Dendritic cell treated with granulocyte-macrophage colony-stimulating factor and Interleukin-4, amounts not matched to agents 40 ng/mL and 50 ng/mL, for 4 days (primary cell): ENCODE results near the gene PHACTR1.

Experiments used
- H3K27ac Mint-ChIP-seq: one replicate; pipeline ENCODE4 v1.8.0; 2022; ENCODE audit warnings: mild to moderate bottlenecking, mixed read lengths
- H3K27me3 Mint-ChIP-seq: one replicate; pipeline ENCODE4 v1.8.0; 2022; ENCODE audit warnings: mild to moderate bottlenecking, mixed read lengths
- H3K36me3 Mint-ChIP-seq: one replicate; pipeline ENCODE4 v1.8.0; 2022; ENCODE audit warnings: low read depth, mixed read lengths
- H3K4me1 Mint-ChIP-seq: one replicate; pipeline ENCODE4 v1.8.0; 2022; ENCODE audit warnings: low read depth, mixed read lengths
- H3K4me3 Mint-ChIP-seq: one replicate; pipeline ENCODE4 v1.8.0; 2022; ENCODE audit warnings: mild to moderate bottlenecking, moderate library complexity, mixed read lengths
- H3K9me3 Mint-ChIP-seq: one replicate; pipeline ENCODE4 v1.8.0; 2022; ENCODE audit warnings: mixed read lengths
- intact Hi-C: fragments of 100-400 bp; cut with micrococcal nuclease; formaldehyde crosslinking; loops from one replicate; pipeline ENCODE4 v1.15.0; 2022

PHACTR1 gene

DNA sequence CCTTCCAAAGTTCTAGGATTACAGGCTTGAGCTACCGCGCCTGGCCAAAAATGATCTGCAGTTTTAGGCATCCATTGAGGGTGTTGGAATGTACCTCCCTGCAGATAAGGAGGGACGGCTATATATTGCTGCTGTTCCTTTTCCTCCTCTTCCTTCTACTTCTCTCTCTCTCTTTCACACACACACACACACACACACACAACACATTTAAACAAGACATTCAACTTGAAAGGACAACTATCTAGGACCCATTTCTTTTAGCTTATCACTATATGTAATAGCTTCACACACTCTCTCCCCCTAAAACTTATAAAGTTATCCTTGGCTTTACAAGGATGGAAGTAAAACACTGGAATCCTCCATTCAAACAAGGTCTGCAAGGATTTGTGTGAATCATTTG lies 260.6 kb downstream of the PHACTR1 start:
- Mint-ChIP-seq H3K4me3 (no peak overlapping the region), H3K36me3 (peaks cover 5% of the 10 kb centered on the region), H3K9me3 (peaks cover 11% of the 10 kb centered on the region), H3K4me1 (peaks cover 21% of the 10 kb centered on the region), H3K27me3 (no peaks in the 10 kb centered on the region), H3K27ac (no peak overlapping the region)
- intact Hi-C loops, result no loop called here

DNA sequence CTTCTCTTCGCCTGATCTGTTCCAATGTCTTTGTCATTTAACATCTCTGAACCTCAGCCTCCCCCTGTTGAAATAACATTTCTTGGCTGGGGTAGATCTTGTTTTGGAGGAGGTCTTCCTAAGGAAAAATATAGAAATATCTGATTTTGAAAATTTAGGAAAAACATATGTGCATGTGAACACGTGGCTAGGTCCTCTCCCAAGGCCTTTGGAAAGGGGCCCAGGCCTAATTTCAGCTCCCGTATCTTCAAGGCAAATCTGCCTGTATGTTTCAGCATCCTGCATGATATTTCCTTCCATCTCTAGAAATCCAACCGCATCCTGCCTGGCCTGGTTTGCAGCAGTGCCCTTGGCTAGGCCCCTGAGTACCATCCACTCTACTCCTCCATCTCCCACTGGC lies 261.2 kb downstream of the PHACTR1 start:
- peaks cover 21% of the 10 kb centered on the region for H3K4me1 Mint-ChIP-seq
- H3K27me3 Mint-ChIP-seq, result no peaks in the 10 kb centered on the region
- no peak overlapping the region for H3K27ac Mint-ChIP-seq
- H3K36me3 Mint-ChIP-seq, result peaks cover 7% of the 10 kb centered on the region
- peaks cover 13% of the 10 kb centered on the region for H3K9me3 Mint-ChIP-seq
- intact Hi-C loops, result no loop called here
- no peak overlapping the region for H3K4me3 Mint-ChIP-seq

DNA sequence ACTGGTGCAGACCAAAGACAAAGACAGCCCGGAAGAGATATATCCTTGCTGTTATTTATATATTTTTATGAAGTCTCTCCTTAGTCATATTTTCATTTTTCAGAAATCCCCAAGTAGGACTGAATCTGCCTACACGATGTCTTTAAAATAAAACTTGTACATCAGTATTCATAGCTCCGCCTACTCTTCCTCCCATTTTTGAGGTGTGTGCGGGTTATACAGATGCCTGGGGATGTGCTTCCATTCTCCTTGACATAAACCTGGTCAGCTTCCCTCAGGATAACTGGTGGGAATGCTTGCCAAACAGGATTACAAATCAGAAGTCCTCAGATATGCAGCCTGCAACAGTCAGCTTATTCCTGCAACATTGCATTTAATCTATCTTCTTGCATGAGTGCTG lies 264.2 kb downstream of the PHACTR1 start:
- H3K36me3 Mint-ChIP-seq, result peaks cover 7% of the 10 kb centered on the region
- intact Hi-C loops, result no loop called here

DNA sequence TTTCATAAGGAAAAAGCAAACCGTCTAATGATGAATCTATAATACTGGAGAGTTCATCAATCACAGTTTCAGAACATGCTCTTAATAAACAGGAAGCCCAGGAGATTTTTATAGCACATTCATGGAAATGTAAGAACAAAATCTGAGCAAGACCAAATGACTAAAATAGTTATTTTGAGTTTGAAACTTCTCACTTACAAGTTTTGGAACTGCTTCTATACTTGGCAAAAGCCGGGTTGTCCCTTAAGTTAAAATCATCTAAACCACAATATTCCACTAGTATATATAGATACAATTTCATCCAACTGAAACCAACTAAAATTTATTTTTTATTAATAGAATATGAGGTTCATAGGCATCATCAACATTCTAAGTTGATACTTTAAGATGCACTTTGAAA lies 268.2 kb downstream of the PHACTR1 start:
- Mint-ChIP-seq H3K4me3 (no peak overlapping the region), H3K9me3 (peaks cover 21% of the 10 kb centered on the region), H3K27me3 (no peaks in the 10 kb centered on the region), H3K27ac (no peak overlapping the region), H3K4me1 (no peaks in the 10 kb centered on the region), H3K36me3 (peaks cover 7% of the 10 kb centered on the region)
- intact Hi-C loops, result no loop called here

More for the DNA sequence above, 264.2 kb downstream of the PHACTR1 start:
- Mint-ChIP-seq H3K27me3 (no peaks in the 10 kb centered on the region), H3K9me3 (peaks cover 21% of the 10 kb centered on the region), H3K4me3 (no peak overlapping the region), H3K4me1 (peaks cover 5% of the 10 kb centered on the region), H3K27ac (no peak overlapping the region)

DNA sequence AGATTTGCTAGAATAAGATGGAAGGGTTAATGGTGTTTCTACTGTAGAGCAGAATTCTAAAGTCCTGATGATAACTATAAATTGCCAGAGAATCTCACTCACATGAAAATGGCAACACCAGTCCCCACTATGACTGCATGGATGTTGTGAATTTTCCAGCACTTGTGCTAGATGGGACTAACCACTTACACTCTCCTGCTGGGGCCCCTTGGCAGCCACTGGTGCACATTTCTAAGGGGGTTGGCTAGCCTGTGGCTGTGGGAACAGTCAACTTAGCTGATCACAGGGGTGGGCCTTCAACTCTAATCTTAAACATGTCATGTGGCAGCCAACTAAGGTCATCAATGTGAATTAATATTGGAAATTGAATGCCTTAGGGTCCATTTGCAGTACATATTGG lies 271.2 kb downstream of the PHACTR1 start:
- peaks cover 8% of the 10 kb centered on the region for H3K9me3 Mint-ChIP-seq
- H3K36me3 Mint-ChIP-seq, result no peaks in the 10 kb centered on the region

DNA sequence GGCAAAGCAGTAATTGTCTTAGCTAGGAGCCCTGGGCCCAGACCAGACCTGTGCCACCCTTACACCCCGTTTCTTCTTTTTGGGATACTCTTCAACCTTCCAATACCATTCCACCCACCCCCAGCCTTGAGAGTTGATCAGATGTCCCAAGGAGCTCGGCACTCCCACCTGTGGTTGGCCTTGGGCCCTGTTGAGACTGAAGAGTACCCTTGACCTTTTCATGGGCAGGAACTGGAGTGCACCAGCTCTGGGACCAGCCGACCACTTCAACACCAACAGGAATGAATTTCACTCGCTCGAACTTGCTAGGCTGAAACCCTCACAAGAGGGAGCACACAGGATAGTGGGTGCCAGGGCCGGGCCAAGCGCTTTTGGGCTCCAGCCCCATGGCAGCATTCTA lies 273.6 kb downstream of the PHACTR1 start:
- peak overlapping the region; percentile 7 for H3K27ac Mint-ChIP-seq
- peaks cover 16% of the 10 kb centered on the region for H3K4me1 Mint-ChIP-seq
- H3K9me3 Mint-ChIP-seq, result no peaks in the 10 kb centered on the region
- no peak overlapping the region for H3K4me3 Mint-ChIP-seq
- intact Hi-C loops, result no loop called here
- no peaks in the 10 kb centered on the region for H3K36me3 Mint-ChIP-seq
- no peaks in the 10 kb centered on the region for H3K27me3 Mint-ChIP-seq

More for the DNA sequence above, 271.2 kb downstream of the PHACTR1 start:
- Mint-ChIP-seq H3K27ac (no peak overlapping the region), H3K4me1 (peaks cover 16% of the 10 kb centered on the region), H3K4me3 (no peak overlapping the region), H3K27me3 (no peaks in the 10 kb centered on the region)
- intact Hi-C loops, result no loop called here

DNA sequence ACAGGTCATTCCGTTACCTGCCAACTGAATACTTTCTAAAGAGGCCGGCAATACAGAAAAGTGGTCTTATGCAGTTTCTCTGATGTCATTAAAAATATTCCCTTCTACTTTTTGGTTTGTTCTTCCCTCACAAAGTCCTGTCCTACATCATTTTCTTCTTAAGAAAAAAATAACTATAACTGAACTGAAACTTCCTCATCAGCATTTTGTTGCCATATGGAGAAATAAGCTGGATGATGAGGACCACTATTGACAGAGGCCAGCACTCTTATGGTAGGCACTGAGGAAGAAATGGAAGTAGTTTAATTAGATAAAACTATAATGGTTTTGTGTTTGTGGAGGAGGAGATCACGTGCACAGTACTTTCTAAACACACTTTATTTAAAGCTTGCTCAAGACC lies 274.9 kb downstream of the PHACTR1 start:
- peaks cover 16% of the 10 kb centered on the region for H3K4me1 Mint-ChIP-seq
- H3K9me3 Mint-ChIP-seq, result no peaks in the 10 kb centered on the region
- H3K4me3 Mint-ChIP-seq, result no peak overlapping the region
- H3K27ac Mint-ChIP-seq, result no peak overlapping the region
- no peaks in the 10 kb centered on the region for H3K27me3 Mint-ChIP-seq
- no peaks in the 10 kb centered on the region for H3K36me3 Mint-ChIP-seq
- intact Hi-C loops, result no loop called here

DNA sequence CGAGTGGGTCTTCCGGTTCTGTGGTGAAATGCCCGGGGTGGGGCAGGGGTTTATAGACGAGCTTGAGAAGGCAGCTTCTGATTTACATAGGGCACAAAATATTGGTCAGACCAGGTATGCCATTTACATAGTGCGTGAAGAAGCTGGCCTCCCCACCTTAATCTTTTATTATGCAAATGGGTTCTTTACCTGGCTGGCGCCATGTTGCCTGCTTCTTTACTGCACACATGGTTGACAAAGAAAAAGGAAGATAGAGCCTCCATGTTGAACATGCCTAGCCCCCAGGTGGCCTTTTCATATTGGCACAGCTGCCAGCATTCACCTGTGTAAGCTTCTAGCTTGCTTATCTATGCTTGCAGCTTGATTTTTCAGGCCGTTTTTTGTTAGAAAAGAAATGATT lies 276.2 kb downstream of the PHACTR1 start:
- no peak overlapping the region for H3K27ac Mint-ChIP-seq
- peaks cover 16% of the 10 kb centered on the region for H3K4me1 Mint-ChIP-seq
- H3K9me3 Mint-ChIP-seq, result no peaks in the 10 kb centered on the region
- no peak overlapping the region for H3K4me3 Mint-ChIP-seq
- no peaks in the 10 kb centered on the region for H3K27me3 Mint-ChIP-seq
- no peaks in the 10 kb centered on the region for H3K36me3 Mint-ChIP-seq
- intact Hi-C loops, result no loop called here

DNA sequence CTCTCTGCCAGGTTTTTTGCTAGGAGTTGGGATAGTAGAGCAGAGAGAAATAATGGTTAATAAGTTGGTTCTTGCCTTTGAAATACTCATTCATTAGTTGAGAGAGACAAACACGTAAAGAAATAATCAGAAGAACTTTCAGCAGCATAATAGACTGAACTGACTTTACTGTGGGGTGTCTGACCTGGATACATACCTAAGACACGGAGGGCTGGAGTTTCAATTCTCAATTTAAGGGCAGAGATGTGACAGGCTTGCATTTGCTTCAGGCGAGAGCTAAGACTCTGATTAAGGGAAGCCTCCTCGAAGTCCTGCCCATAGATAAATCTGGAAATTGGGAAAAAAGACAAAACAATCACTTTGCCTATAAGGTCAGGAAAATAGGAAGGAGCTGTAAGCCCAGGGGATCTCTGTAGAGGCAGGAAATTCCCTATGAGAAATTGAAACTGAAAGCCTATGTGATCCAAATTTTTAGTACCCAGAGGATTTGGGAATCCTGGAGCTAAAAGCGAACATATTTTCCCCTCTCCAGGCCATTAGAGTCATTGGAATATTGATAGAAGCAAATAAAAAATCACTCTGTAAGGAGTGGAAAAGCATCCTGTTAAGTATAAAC lies 276.8 kb downstream of the PHACTR1 start:
- H3K36me3 Mint-ChIP-seq, result no peaks in the 10 kb centered on the region
- peaks cover 16% of the 10 kb centered on the region for H3K4me1 Mint-ChIP-seq
- H3K27ac Mint-ChIP-seq, result no peak overlapping the region
- H3K4me3 Mint-ChIP-seq, result no peak overlapping the region
- intact Hi-C loops, result no loop called here
- H3K9me3 Mint-ChIP-seq, result no peaks in the 10 kb centered on the region
- H3K27me3 Mint-ChIP-seq, result no peaks in the 10 kb centered on the region

DNA sequence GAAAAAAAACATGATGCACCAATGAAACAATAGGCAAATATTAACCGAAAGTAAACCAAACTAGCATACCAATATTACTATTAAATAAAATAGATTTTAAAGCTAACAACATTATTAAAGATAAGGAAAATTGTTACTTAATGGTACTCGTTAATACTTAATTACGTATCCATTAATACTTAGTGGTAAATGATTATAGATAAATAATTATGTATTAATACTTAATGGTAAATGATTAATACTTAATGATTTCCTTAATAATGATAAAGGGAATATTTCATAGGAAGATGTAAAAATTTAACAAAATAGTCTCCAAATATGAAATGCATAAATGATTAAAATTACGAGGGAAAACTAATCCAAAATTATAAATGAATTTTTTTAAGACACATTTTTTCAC lies 278.9 kb downstream of the PHACTR1 start:
- intact Hi-C loops, result no loop called here
- no peaks in the 10 kb centered on the region for H3K9me3 Mint-ChIP-seq
- no peaks in the 10 kb centered on the region for H3K36me3 Mint-ChIP-seq
- peaks cover 16% of the 10 kb centered on the region for H3K4me1 Mint-ChIP-seq
- no peak overlapping the region for H3K27ac Mint-ChIP-seq
- no peak overlapping the region for H3K4me3 Mint-ChIP-seq
- no peaks in the 10 kb centered on the region for H3K27me3 Mint-ChIP-seq

DNA sequence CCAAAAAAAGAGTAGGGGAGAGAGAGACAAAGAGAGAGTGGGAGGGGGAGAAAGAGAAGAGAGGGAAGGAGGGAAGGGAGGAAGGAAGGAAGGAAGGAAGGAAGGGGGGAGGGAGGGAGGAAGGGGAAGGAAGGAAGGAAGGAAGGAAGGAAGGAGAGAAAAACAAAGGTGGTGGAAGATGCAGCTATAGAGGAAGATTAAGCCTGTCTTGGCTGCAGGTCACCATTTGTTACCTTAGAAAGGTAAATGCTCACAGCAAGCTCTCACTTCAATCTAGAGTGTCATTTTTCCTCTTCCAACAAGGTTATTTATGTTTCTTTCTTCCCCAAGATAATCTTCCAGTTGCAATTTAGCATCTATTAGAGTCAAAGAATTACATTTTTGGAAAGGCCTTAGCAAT lies 284.0 kb downstream of the PHACTR1 start:
- Mint-ChIP-seq H3K4me3 (no peak overlapping the region), H3K27ac (no peak overlapping the region), H3K9me3 (no peaks in the 10 kb centered on the region), H3K27me3 (no peaks in the 10 kb centered on the region), H3K36me3 (no peaks in the 10 kb centered on the region), H3K4me1 (no peaks in the 10 kb centered on the region)
- intact Hi-C loops, result no loop called here

DNA sequence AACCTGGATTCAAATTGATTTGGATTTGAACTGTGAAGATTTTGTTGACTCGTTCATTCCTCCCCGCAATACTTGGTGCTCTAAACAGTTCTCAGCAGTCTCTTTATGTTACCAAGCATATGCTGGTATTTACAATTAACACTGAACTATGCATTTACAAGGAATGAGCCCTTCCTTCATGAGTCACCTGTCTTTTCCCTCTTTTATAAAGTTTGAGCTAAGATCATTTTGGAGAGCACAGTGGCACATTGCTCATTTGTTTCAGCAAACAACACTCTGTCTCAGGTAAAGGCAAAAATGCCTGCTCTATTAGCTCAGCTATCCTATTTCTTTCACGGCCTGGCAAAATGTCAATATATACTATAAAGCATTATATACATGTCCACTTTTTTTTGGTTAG lies 285.4 kb downstream of the PHACTR1 start:
- intact Hi-C loops, result no loop called here
- Mint-ChIP-seq H3K36me3 (no peaks in the 10 kb centered on the region), H3K9me3 (no peaks in the 10 kb centered on the region), H3K27me3 (no peaks in the 10 kb centered on the region), H3K4me3 (no peak overlapping the region), H3K4me1 (no peaks in the 10 kb centered on the region), H3K27ac (no peak overlapping the region)

DNA sequence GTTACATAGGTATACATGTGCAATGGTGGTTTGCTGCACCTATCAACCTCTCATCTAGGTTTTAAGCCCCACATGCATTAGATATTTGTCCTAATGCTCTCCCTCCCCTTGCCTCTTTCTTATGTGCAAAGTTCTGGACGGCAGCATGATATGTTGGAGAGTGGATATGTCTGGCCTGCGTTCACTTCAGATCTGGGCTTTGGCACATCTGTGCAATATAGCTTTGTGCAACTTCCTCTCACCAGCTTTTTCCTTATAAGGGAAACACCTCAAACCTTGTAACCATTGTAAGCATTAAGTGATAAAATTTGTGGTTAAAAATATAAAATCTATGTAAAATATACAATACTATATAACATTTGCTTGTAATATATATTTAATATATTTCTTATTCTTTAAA lies 288.0 kb downstream of the PHACTR1 start:
- Mint-ChIP-seq H3K27me3 (no peaks in the 10 kb centered on the region), H3K9me3 (no peaks in the 10 kb centered on the region), H3K4me1 (peaks cover 6% of the 10 kb centered on the region), H3K4me3 (no peak overlapping the region), H3K36me3 (no peaks in the 10 kb centered on the region), H3K27ac (no peak overlapping the region)
- intact Hi-C loops, result no loop called here

DNA sequence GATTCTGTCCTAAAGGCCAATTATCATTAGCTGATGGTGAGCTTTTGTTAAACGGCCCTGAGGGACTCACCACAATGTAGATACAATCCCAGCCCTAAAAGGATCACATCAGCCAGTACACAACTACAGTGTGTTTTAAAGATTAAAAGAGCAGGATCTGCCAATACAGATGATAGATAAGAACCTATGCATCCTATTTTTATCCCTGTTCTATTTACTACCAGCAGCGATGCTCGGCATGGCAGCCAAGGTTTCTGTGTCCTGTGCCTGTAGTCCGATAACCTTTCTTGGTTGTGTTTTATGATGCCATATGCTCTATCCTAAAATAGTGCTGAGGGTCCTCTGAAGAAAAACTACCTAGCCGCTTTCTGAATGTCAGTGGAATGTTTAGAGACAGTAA lies 289.4 kb downstream of the PHACTR1 start:
- Mint-ChIP-seq H3K4me1 (peaks cover 9% of the 10 kb centered on the region), H3K9me3 (no peaks in the 10 kb centered on the region), H3K27me3 (peaks cover 7% of the 10 kb centered on the region), H3K36me3 (no peaks in the 10 kb centered on the region), H3K27ac (no peak overlapping the region), H3K4me3 (no peak overlapping the region)
- intact Hi-C loops, result no loop called here

DNA sequence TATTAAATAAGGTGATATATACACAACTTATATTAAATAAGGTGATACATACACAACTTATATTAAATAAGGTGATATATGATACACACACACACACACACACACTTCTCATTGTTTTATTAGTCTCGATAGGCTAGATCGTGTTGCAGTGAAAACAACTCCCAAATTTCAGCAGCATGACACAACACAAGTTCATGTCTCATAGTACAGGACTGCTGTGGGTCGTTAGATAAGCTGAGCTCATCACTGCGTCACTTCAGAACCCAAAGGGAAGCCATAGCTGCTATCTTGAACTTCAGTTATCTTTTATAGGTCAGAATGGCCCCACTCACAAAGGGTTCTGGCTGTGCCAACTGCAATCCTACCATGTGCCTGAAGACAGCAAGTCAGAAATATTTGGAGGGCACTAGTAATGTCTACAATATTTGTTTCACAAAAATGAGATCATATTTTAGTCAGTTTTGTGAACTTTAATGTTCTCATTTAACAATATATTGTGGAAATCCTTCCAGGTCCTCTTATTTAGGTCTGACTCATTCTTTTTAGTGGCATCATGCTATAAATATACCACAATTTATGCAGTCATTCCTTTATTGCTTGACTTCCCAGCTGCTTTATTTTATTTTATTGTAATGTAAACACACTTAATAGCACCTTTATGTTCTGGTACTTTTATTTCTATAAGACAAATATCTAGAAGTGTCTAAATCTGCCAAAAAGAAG lies 290.2 kb downstream of the PHACTR1 start:
- no peak overlapping the region for H3K4me3 Mint-ChIP-seq
- peaks cover 13% of the 10 kb centered on the region for H3K4me1 Mint-ChIP-seq
- intact Hi-C loops, result no loop called here
- H3K36me3 Mint-ChIP-seq, result no peaks in the 10 kb centered on the region
- H3K9me3 Mint-ChIP-seq, result no peaks in the 10 kb centered on the region
- peaks cover 9% of the 10 kb centered on the region for H3K27me3 Mint-ChIP-seq
- no peak overlapping the region for H3K27ac Mint-ChIP-seq
